ENCODE results near the gene RPL5.

- TF ChIP-seq CTCF (IDR thresholded peaks at IDR 0.05) (no peak), TEAD1 (CRISPR knock-in tag; IDR thresholded peaks at IDR 0.05) (no peak), SOX15 (CRISPR knock-in tag; IDR thresholded peaks at IDR 0.05) (no peak), IRF2 (CRISPR knock-in tag; IDR thresholded peaks at IDR 0.05; ENCODE audit: borderline replicate concordance, low read depth) (no peak), ATF6 (CRISPR knock-in tag; IDR thresholded peaks at IDR 0.05) (no peak), CBFB (CRISPR knock-in tag; IDR thresholded peaks at IDR 0.05; ENCODE audit: low read depth) (no peak), ESRRA (CRISPR knock-in tag; IDR thresholded peaks at IDR 0.05; ENCODE audit: borderline replicate concordance) (no peak), SP1 (CRISPR knock-in tag; conservative IDR thresholded peaks at IDR 0.05) (no peak), ZNF396 (CRISPR knock-in tag; IDR thresholded peaks at IDR 0.05; ENCODE audit: borderline replicate concordance) (no peak), ETV6 (CRISPR knock-in tag; IDR thresholded peaks at IDR 0.05) (no peak)
- TF ChIP-seq, protein P1, sequence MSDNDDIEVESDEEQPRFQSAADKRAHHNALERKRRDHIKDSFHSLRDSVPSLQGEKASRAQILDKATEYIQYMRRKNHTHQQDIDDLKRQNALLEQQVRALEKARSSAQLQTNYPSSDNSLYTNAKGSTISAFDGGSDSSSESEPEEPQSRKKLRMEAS (CRISPR knock-in tag; IDR thresholded peaks at IDR 0.05) = no peak
- TF ChIP-seq, protein P2, sequence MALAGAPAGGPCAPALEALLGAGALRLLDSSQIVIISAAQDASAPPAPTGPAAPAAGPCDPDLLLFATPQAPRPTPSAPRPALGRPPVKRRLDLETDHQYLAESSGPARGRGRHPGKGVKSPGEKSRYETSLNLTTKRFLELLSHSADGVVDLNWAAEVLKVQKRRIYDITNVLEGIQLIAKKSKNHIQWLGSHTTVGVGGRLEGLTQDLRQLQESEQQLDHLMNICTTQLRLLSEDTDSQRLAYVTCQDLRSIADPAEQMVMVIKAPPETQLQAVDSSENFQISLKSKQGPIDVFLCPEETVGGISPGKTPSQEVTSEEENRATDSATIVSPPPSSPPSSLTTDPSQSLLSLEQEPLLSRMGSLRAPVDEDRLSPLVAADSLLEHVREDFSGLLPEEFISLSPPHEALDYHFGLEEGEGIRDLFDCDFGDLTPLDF (CRISPR knock-in tag; IDR thresholded peaks at IDR 0.05) = no peak
Observed at GRCh38 chr1:92784021-92784638, 47.7 kb upstream of the RPL5 start.

Data from WTC11 (cell line).